PFSK-1 (cell line): Measurements from ENCODE around the gene NOTUM.

Source experiments
- POLR2AphosphoS5 ChIP-seq: IDR thresholded peaks from 2 replicates; pipeline ENCODE4 v1.6.1; 2012; ENCODE audit warnings: low read depth, mild to moderate bottlenecking, control low read depth, low read length, moderate library complexity
- SIN3A ChIP-seq: IDR thresholded peaks from 2 replicates; pipeline ENCODE4 v1.6.1; 2012; ENCODE audit warnings: mild to moderate bottlenecking, low read length, moderate library complexity, borderline replicate concordance; ENCODE audit not compliant: insufficient read depth
- TAF1 ChIP-seq: IDR thresholded peaks from 2 replicates; pipeline ENCODE4 v1.6.1; 2012; ENCODE audit warnings: low read length, control low read depth, borderline replicate concordance; ENCODE audit not compliant: insufficient read depth
- TF ChIP-seq, protein P1 (sequence below), 2 experiments: IDR thresholded peaks; 2 replicates each; pipeline versions ENCODE4 v1.6.1 to v1.8.0; 2011 to 2012; ENCODE audit warnings: low read depth in 2 of 2, low read length in 2 of 2, control low read depth in 1 of 2, inconsistent platforms in 1 of 2, mild to moderate bottlenecking in 1 of 2, moderate library complexity in 1 of 2; ENCODE audit not compliant: insufficient read depth in 1 of 2

DNA sequence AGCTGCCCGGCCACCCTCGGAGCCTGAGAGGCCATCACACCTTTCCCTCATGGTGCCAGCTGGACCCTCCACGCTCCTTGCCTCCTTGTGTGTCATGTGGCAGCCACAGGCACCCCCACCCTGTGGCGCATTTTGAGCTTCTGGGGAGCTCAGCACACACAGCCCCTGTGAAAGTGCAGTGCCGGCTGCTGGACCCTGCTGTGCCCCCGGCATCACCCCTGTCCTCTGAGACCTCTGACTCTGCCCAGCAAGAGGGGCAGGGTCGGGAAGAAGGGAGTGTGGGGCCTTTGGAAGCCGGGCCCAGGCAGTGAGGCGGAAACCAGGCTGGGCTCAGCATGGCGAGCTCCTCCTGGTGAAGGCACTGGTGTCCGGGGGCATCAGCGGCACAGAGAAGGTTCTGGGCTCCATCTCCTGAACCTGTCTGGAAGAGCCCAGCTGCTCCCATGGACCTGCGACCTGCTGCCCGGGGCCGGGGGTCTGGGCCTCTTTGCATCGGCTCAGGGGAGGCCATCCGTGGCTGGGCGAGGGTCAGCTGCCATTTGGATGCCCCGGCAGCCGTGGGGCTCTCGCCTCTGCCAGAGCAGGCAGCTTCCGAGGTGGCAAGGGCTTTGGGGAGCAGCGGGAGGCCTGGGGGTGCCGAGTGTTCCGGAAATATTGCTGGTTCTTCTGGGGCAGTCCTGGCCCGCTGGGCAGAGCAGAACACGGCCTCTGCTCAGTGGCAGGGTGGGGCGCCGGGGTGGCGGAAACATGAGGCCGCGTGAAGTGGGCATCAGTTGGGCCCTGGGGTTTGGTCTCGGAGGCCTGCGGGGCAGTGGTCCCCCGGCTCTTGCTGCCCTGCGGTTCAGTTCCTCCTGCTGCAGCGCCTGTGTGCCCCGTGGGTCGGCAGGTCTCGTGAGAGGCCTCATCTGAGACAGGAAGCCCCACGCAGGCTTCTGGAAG lies 43.8 kb upstream of the NOTUM start:
- TF ChIP-seq SIN3A (no peak), POLR2AphosphoS5 (no peak), TAF1 (no peak)
- TF ChIP-seq, protein P1, sequence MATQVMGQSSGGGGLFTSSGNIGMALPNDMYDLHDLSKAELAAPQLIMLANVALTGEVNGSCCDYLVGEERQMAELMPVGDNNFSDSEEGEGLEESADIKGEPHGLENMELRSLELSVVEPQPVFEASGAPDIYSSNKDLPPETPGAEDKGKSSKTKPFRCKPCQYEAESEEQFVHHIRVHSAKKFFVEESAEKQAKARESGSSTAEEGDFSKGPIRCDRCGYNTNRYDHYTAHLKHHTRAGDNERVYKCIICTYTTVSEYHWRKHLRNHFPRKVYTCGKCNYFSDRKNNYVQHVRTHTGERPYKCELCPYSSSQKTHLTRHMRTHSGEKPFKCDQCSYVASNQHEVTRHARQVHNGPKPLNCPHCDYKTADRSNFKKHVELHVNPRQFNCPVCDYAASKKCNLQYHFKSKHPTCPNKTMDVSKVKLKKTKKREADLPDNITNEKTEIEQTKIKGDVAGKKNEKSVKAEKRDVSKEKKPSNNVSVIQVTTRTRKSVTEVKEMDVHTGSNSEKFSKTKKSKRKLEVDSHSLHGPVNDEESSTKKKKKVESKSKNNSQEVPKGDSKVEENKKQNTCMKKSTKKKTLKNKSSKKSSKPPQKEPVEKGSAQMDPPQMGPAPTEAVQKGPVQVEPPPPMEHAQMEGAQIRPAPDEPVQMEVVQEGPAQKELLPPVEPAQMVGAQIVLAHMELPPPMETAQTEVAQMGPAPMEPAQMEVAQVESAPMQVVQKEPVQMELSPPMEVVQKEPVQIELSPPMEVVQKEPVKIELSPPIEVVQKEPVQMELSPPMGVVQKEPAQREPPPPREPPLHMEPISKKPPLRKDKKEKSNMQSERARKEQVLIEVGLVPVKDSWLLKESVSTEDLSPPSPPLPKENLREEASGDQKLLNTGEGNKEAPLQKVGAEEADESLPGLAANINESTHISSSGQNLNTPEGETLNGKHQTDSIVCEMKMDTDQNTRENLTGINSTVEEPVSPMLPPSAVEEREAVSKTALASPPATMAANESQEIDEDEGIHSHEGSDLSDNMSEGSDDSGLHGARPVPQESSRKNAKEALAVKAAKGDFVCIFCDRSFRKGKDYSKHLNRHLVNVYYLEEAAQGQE (IDR thresholded peaks at IDR 0.05; ENCODE audit: insufficient read depth in 1 of 2, low read depth in 2 of 2, low read length in 2 of 2), result no peak
